Gastroesophageal sphincter (tissue), 4 donors: ENCODE measurements around the gene MMP11. TPM values are rescaled to one million over a fixed set of nuclear protein-coding genes. Genes with fewer than 3 reads are reported as not detected.

Experiments used
- ATAC-seq: fragments of 150-250 bp; one replicate; pipeline ENCODE4 v1.9.1; 2016; ENCODE audit warnings: mild to moderate bottlenecking, moderate library complexity
- H3K27ac ChIP-seq, 4 donors: fragments of 200-600 bp; sonication (generic) in 3 of 4; 1 replicate in 3 of 4; 2 replicates in 1 of 4; pipeline ENCODE4 v1.5.1; 2016 to 2019
- H3K27me3 ChIP-seq: fragments of 200-600 bp; sonication (generic); one replicate; pipeline ENCODE4 v1.5.1; 2019
- H3K36me3 ChIP-seq, 2 donors: fragments of 200-600 bp; sonication (generic); one replicate each; pipeline ENCODE4 v1.5.1; 2019; ENCODE audit warnings: control low read depth in 1 of 2
- H3K4me1 ChIP-seq, 3 donors: fragments of 200-600 bp; sonication (generic); 1 replicate in 2 of 3; 2 replicates in 1 of 3; pipeline ENCODE4 v1.5.1; 2016 to 2019; ENCODE audit warnings: control low read depth in 2 of 3
- H3K4me3 ChIP-seq, 2 donors: fragments of 200-600 bp; sonication (generic); one replicate each; pipeline ENCODE4 v1.5.1; 2019; ENCODE audit warnings: mild to moderate bottlenecking in 1 of 2, moderate library complexity in 1 of 2
- H3K9me3 ChIP-seq, 3 donors: fragments of 200-600 bp; sonication (generic); one replicate each; pipeline ENCODE4 v1.5.1; 2017 to 2019; ENCODE audit warnings: control low read depth in 2 of 3
- CTCF ChIP-seq, 4 experiments: fragments of 200-600 bp in 2 of 4; fragments of 450-650 bp in 2 of 4; sonication (generic) in 1 of 4; IDR thresholded peaks; one replicate each; pipeline ENCODE4 v1.5.1; 2017 to 2019; ENCODE audit warnings: antibody characterized with exemption in 4 of 4, mild to moderate bottlenecking in 2 of 4, moderate library complexity in 2 of 4
- EP300 ChIP-seq: sonication (generic); formaldehyde crosslinking; IDR thresholded peaks from one replicate; pipeline ENCODE4 v1.6.1; 2017; ENCODE audit warnings: antibody characterized with exemption, mild to moderate bottlenecking
- POLR2A ChIP-seq, 2 donors: fragments of 450-650 bp; IDR thresholded peaks; one replicate each; pipeline ENCODE4 v1.6.1; 2017; ENCODE audit warnings: antibody characterized with exemption in 2 of 2, mild to moderate bottlenecking in 2 of 2, moderate library complexity in 1 of 2
- POLR2AphosphoS5 ChIP-seq: sonication (generic); formaldehyde crosslinking; IDR thresholded peaks from one replicate; pipeline ENCODE4 v1.6.1; 2017; ENCODE audit warnings: antibody characterized with exemption
- WGBS, 2 donors: methylation state at CpG; one replicate each; pipeline ENCODE4 v1.1.5; 2018; ENCODE audit warnings: low coverage in 1 of 2; 5-methylcytosine and 5-hydroxymethylcytosine counted together
- total RNA-seq, 4 donors: library from RNA; depleted of rRNA; stranded (reverse); fragments of >200 nt; gene quantifications; one replicate each; pipeline ENCODE4 v1.1.0, GENCODE V29; 2016

The MMP11 gene
- total RNA-seq, 4 donors from 2014 or later: 2.3 to 11.0 (median 9.7) TPM

- Histone ChIP-seq H3K27me3 (no peaks in the 10 kb centered on the region), H3K36me3 (peaks cover 0 to 98% of the 10 kb centered on the region in 2 donors), H3K27ac (no peak overlapping the region), H3K9me3 (no peaks in the 10 kb centered on the region), H3K4me3 (no peak overlapping the region), H3K4me1 (no peaks in the 10 kb centered on the region)
- TF ChIP-seq CTCF (IDR thresholded peaks at IDR 0.05): no peak
- TF ChIP-seq POLR2A (IDR thresholded peaks at IDR 0.05): no peak
- no peak for TF ChIP-seq EP300
- no peak for TF ChIP-seq POLR2AphosphoS5
- WGBS, 2 donors: 42 to 82% methylated on average over 2 to 9 of the region's 21 CpGs
- no peak for ATAC-seq
Observed at GRCh38 chr22:23803001-23803819, 30.6 kb downstream of the MMP11 start.

GRCh38 chr22:23804781-23805291 lies 32.2 kb downstream of the MMP11 start:
- TF ChIP-seq EP300 (no peak), POLR2A (IDR thresholded peaks at IDR 0.05) (no peak), POLR2AphosphoS5 (no peak), CTCF (IDR thresholded peaks at IDR 0.05) (no peak)
- WGBS, 2 donors: 70 to 93% methylated on average over 3 to 7 of the region's 12 CpGs
- no peak overlapping the region for H3K4me3 ChIP-seq
- H3K9me3 ChIP-seq: no peaks in the 10 kb centered on the region
- H3K27ac ChIP-seq: no peak overlapping the region
- no peak for ATAC-seq
- H3K4me1 ChIP-seq: no peaks in the 10 kb centered on the region
- H3K36me3 ChIP-seq: peaks cover 0 to 100% of the 10 kb centered on the region in 2 donors
- H3K27me3 ChIP-seq: no peaks in the 10 kb centered on the region

- ATAC-seq: no peak
- TF ChIP-seq POLR2AphosphoS5 (no peak), POLR2A (IDR thresholded peaks at IDR 0.05) (no peak), EP300 (no peak), CTCF (IDR thresholded peaks at IDR 0.05) (no peak)
- no CpG with 5 or more reads among the region's 1 CpG for WGBS, 2 donors
Observed at GRCh38 chr22:23806837-23807236, 34.2 kb downstream of the MMP11 start.

GRCh38 chr22:23812378-23812777 lies 39.7 kb downstream of the MMP11 start:
- no peak overlapping the region for H3K4me3 ChIP-seq
- TF ChIP-seq EP300 (no peak), CTCF (IDR thresholded peaks at IDR 0.05) (no peak), POLR2A (IDR thresholded peaks at IDR 0.05) (no peak), POLR2AphosphoS5 (no peak)
- ATAC-seq: no peak
- peaks cover 0 to 89% of the 10 kb centered on the region in 2 donors for H3K36me3 ChIP-seq
- no peaks in the 10 kb centered on the region for H3K9me3 ChIP-seq
- H3K27me3 ChIP-seq: no peaks in the 10 kb centered on the region
- H3K27ac ChIP-seq: no peak overlapping the region
- 96 to 100% methylated on average over 4 of the region's 4 CpGs for WGBS, 2 donors
- no peaks in the 10 kb centered on the region for H3K4me1 ChIP-seq

More at GRCh38 chr22:23806837-23807236, 34.2 kb downstream of the MMP11 start:
- H3K36me3 ChIP-seq: peaks cover 0 to 99% of the 10 kb centered on the region in 2 donors
- no peaks in the 10 kb centered on the region for H3K9me3 ChIP-seq
- H3K4me3 ChIP-seq: no peak overlapping the region
- H3K4me1 ChIP-seq: no peaks in the 10 kb centered on the region
- H3K27me3 ChIP-seq: no peaks in the 10 kb centered on the region
- H3K27ac ChIP-seq: no peak overlapping the region
